HepG2 (cell line): ENCODE data around the gene KLHL7. TPM values are rescaled to one million over a fixed set of nuclear protein-coding genes. Genes with fewer than 3 reads are reported as not detected.

Experiments used
- BATF2 ChIP-seq: sonication (generic); formaldehyde crosslinking; IDR thresholded peaks from 2 replicates; pipeline ENCODE4 v1.8.0; 2022; ENCODE audit warnings: mild to moderate bottlenecking, missing genetic modification reagents, moderate library complexity
- CENPT ChIP-seq: sonication (generic); formaldehyde crosslinking; IDR thresholded peaks from 2 replicates; pipeline ENCODE4 v1.8.0; 2022; ENCODE audit warnings: low read depth, mild to moderate bottlenecking, moderate library complexity, missing genetic modification reagents
- CREM ChIP-seq, 2 experiments: sonication (generic) in 1 of 2; formaldehyde crosslinking in 1 of 2; IDR thresholded peaks; 2 replicates each; pipeline versions ENCODE4 v1.4.0 to v1.6.1; 2016 to 2020; ENCODE audit warnings: antibody characterized with exemption in 1 of 2, mild to moderate bottlenecking in 1 of 2, missing genetic modification reagents in 1 of 2
- HOMEZ ChIP-seq: IDR thresholded peaks from 2 replicates; pipeline ENCODE4 v1.6.1; 2016; ENCODE audit warnings: low read depth
- IRF2 ChIP-seq: IDR thresholded peaks from 2 replicates; pipeline ENCODE4 v1.6.1; 2018; ENCODE audit warnings: missing genetic modification reagents, missing compliant biosample characterization
- ONECUT2 ChIP-seq: sonication (generic); formaldehyde crosslinking; IDR thresholded peaks from 2 replicates; pipeline ENCODE4 v1.4.0; 2020; ENCODE audit warnings: missing genetic modification reagents
- PHF20 ChIP-seq: sonication (generic); formaldehyde crosslinking; IDR thresholded peaks from 2 replicates; pipeline ENCODE4 v1.5.0; 2020; ENCODE audit warnings: mild to moderate bottlenecking, missing genetic modification reagents
- REXO4 ChIP-seq: sonication (generic); formaldehyde crosslinking; IDR thresholded peaks from 2 replicates; pipeline ENCODE4 v1.8.0; 2022; ENCODE audit warnings: missing genetic modification reagents, mild to moderate bottlenecking, borderline replicate concordance
- SNRNP70 ChIP-seq: fragments of 200-400 bp; formaldehyde crosslinking; IDR thresholded peaks from 2 replicates; pipeline ENCODE4 v1.6.1; 2017; ENCODE audit warnings: mild to moderate bottlenecking, low read depth, low read length, moderate library complexity
- TFDP2 ChIP-seq: sonication (generic); formaldehyde crosslinking; IDR thresholded peaks from 2 replicates; pipeline ENCODE4 v1.4.0; 2020; ENCODE audit warnings: missing genetic modification reagents
- YEATS2 ChIP-seq: sonication (generic); formaldehyde crosslinking; IDR thresholded peaks from 2 replicates; pipeline ENCODE4 v1.4.0; 2020; ENCODE audit warnings: missing genetic modification reagents, borderline replicate concordance
- ZFP82 ChIP-seq: sonication (generic); formaldehyde crosslinking; IDR thresholded peaks from 2 replicates; pipeline ENCODE4 v1.5.1; 2020; ENCODE audit warnings: mild to moderate bottlenecking, missing genetic modification reagents, borderline replicate concordance
- ZIK1 ChIP-seq: sonication (generic); formaldehyde crosslinking; IDR thresholded peaks from 2 replicates; pipeline ENCODE4 v1.5.0; 2020; ENCODE audit warnings: mild to moderate bottlenecking, low read depth, missing genetic modification reagents, borderline replicate concordance
- ZNF124 ChIP-seq: sonication (generic); formaldehyde crosslinking; IDR thresholded peaks from 2 replicates; pipeline ENCODE4 v1.4.0; 2020; ENCODE audit warnings: missing genetic modification reagents
- ZNF253 ChIP-seq: sonication (generic); formaldehyde crosslinking; IDR thresholded peaks from 2 replicates; pipeline ENCODE4 v1.8.0; 2022; ENCODE audit warnings: mild to moderate bottlenecking, missing genetic modification reagents, borderline replicate concordance
- ZNF850 ChIP-seq: sonication (generic); formaldehyde crosslinking; conservative IDR thresholded peaks from 2 replicates; pipeline ENCODE4 v1.9.0; 2021; ENCODE audit warnings: mild to moderate bottlenecking, missing genetic modification reagents
- polyA plus RNA-seq, 8 experiments: library from polyadenylated mRNA; depleted of rRNA in 3 of 8; stranded (reverse) in 7 of 8; unstranded in 1 of 8; fragments of >200 nt; fragmentation: Illumina TruSeq in 4 of 8; extraction: Trizol in 4 of 8; gene quantifications; 2 replicates each; pipeline versions ENCODE4 v1.2.1 to v1.2.3, GENCODE V29; 2011 to 2016; ENCODE audit warnings: low read depth in 4 of 8, missing spikeins in 1 of 8, mixed read lengths in 1 of 8; ENCODE audit not compliant: insufficient read depth in 1 of 8
- total RNA-seq, 5 experiments: library from RNA; depleted of rRNA; stranded (reverse); fragments of >200 nt; fragmentation: Illumina TruSeq; extraction: Trizol; gene quantifications; 2 replicates each; pipeline ENCODE4 v1.2.3, GENCODE V29; 2016; ENCODE audit warnings: low read depth in 1 of 5
- TF ChIP-seq, protein P1 (sequence below): sonication (generic); formaldehyde crosslinking; IDR thresholded peaks from 2 replicates; pipeline ENCODE4 v1.5.0; 2020; ENCODE audit warnings: missing genetic modification reagents, mild to moderate bottlenecking, borderline replicate concordance
- TF ChIP-seq, protein P2 (sequence below): sonication (generic); formaldehyde crosslinking; IDR thresholded peaks from 2 replicates; pipeline ENCODE4 v1.4.0; 2020; ENCODE audit warnings: missing genetic modification reagents

The KLHL7 gene
- total and polyA plus RNA-seq, 2 of the 13 experiments (the other 11 are each of a cell fraction or from before 2014, with no cell fraction given), result 16.2 to 34.4 TPM

GRCh38 chr7:23074443-23075261 is 30.9 kb upstream of the KLHL7 start (continued):
- no peak for TF ChIP-seq BATF2 (CRISPR knock-in tag)
- TF ChIP-seq ZNF124 (CRISPR knock-in tag), result no peak
- TF ChIP-seq TFDP2 (CRISPR knock-in tag), result no peak
- no peak for TF ChIP-seq ZNF850
- TF ChIP-seq, protein P1, sequence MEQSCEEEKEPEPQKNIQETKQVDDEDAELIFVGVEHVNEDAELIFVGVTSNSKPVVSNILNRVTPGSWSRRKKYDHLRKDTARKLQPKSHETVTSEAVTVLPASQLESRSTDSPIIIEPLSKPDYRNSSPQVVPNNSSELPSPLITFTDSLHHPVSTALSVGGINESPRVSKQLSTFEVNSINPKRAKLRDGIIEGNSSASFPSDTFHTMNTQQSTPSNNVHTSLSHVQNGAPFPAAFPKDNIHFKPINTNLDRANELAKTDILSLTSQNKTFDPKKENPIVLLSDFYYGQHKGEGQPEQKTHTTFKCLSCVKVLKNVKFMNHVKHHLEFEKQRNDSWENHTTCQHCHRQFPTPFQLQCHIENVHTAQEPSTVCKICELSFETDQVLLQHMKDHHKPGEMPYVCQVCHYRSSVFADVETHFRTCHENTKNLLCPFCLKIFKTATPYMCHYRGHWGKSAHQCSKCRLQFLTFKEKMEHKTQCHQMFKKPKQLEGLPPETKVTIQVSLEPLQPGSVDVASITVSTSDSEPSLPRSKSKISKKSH (CRISPR knock-in tag), result no peak
- TF ChIP-seq ZIK1 (CRISPR knock-in tag), result no peak
- TF ChIP-seq, protein P2, sequence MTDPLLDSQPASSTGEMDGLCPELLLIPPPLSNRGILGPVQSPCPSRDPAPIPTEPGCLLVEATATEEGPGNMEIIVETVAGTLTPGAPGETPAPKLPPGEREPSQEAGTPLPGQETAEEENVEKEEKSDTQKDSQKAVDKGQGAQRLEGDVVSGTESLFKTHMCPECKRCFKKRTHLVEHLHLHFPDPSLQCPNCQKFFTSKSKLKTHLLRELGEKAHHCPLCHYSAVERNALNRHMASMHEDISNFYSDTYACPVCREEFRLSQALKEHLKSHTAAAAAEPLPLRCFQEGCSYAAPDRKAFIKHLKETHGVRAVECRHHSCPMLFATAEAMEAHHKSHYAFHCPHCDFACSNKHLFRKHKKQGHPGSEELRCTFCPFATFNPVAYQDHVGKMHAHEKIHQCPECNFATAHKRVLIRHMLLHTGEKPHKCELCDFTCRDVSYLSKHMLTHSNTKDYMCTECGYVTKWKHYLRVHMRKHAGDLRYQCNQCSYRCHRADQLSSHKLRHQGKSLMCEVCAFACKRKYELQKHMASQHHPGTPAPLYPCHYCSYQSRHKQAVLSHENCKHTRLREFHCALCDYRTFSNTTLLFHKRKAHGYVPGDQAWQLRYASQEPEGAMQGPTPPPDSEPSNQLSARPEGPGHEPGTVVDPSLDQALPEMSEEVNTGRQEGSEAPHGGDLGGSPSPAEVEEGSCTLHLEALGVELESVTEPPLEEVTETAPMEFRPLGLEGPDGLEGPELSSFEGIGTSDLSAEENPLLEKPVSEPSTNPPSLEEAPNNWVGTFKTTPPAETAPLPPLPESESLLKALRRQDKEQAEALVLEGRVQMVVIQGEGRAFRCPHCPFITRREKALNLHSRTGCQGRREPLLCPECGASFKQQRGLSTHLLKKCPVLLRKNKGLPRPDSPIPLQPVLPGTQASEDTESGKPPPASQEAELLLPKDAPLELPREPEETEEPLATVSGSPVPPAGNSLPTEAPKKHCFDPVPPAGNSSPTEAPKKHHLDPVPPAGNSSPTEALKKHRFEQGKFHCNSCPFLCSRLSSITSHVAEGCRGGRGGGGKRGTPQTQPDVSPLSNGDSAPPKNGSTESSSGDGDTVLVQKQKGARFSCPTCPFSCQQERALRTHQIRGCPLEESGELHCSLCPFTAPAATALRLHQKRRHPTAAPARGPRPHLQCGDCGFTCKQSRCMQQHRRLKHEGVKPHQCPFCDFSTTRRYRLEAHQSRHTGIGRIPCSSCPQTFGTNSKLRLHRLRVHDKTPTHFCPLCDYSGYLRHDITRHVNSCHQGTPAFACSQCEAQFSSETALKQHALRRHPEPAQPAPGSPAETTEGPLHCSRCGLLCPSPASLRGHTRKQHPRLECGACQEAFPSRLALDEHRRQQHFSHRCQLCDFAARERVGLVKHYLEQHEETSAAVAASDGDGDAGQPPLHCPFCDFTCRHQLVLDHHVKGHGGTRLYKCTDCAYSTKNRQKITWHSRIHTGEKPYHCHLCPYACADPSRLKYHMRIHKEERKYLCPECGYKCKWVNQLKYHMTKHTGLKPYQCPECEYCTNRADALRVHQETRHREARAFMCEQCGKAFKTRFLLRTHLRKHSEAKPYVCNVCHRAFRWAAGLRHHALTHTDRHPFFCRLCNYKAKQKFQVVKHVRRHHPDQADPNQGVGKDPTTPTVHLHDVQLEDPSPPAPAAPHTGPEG (CRISPR knock-in tag), result no peak
- TF ChIP-seq REXO4 (CRISPR knock-in tag), result no peak
- no peak for TF ChIP-seq PHF20 (CRISPR knock-in tag)
- TF ChIP-seq SNRNP70, result no peak
- no peak for TF ChIP-seq ONECUT2 (CRISPR knock-in tag)
- TF ChIP-seq IRF2 (CRISPR knock-in tag), result no peak
- TF ChIP-seq ZFP82, result no peak
- 0 out of 2 replicates have a peak, but pooled peaks have one; percentile 34 for TF ChIP-seq CREM (IDR thresholded peaks at IDR 0.05)
- TF ChIP-seq CREM (CRISPR knock-in tag; IDR thresholded peaks at IDR 0.05), result no peak
- TF ChIP-seq YEATS2 (CRISPR knock-in tag), result no peak
- no peak for TF ChIP-seq CENPT (CRISPR knock-in tag)
- TF ChIP-seq ZNF253, result no peak
- TF ChIP-seq HOMEZ (CRISPR knock-in tag), result no peak
